Stimulated activated CD4-positive, alpha-beta T cell treated with anti-CD3 and anti-CD28 coated beads, Interleukin-4, amount 100 ng/mL, for 4 hours (primary cell): Measurements from ENCODE around the gene DEPDC5.

Experiments
- DNase-seq, 2 experiments: peaks; one replicate each; pipeline ENCODE4 v3.0.0-alpha.2; 2020

The DEPDC5 gene

DNA sequence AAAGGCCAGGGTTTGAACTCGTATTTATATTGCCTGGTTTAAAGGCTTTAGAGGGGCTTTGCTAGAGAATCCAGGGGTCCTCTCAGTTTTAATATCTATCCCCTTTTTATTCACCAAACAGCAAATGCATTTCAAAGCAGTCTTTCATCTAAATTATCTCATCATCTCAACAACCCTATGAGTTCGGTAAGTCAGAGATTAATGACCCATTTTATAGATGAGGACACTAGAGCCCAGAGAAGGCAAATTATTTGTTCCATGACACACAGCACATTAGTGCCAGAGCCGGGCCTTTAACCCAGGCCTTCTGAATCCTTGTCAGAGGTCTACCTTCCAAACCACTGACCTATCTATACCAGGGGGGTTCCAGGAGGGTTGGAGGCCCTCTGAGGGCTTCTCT, 173.7 kb downstream of the DEPDC5 start:
- DNase-seq, result no peak

DNA sequence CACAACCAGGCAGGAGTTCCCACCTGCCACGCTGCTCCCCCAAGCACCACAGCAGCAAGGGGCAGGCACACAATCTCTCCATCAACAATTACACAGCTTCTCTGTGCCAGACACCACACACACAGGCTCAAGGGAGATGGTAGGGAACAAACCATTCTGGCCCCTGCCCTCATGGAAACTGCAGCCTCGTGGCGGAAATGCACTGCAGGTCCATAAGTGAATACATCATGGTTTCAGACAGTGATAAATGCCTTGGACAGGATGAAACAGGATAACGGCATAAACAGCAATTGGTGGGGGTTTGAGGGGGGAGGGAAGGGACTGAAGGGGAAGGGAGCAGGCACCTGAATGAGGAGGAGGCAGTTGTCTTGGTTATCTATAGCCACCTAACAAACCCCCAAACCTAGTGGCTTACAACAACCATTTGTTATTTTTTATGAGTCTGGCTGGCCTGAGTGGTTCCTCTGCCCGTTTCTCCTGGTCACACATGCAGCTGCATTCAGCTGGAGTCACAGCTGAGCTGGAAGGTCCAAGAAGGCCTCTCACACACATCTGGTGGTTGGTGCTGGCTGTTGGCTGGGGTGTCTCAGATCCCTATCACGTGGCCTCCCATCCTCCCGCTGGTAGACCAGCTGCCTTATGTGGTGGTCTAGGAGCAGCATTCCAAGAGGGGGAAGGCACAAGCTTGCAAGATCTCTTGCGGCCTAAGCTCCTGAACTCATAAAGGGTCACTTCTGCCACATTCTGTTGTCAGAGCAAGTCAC, 175.5 kb downstream of the DEPDC5 start:
- DNase-seq, result no peak

DNA sequence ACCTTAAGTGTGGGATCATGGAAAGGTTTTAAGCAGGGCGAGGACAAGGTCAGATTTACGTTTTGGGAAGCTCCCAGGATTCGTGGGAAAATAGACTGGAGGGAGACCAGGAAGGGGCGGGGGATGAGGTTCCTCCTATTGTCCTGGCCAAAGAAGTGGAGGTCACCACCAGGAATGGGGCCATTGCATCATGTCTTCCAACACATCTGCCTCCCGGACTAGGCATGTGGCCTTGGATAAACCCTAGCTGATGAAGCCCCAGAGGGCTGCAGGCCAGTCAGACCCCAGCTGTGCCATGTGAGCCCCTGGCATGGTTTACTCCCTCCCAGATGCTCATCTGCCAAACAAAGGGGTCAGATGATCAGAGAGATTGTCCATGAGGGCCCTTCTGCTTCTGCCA, 179.0 kb downstream of the DEPDC5 start:
- no peak for DNase-seq

DNA sequence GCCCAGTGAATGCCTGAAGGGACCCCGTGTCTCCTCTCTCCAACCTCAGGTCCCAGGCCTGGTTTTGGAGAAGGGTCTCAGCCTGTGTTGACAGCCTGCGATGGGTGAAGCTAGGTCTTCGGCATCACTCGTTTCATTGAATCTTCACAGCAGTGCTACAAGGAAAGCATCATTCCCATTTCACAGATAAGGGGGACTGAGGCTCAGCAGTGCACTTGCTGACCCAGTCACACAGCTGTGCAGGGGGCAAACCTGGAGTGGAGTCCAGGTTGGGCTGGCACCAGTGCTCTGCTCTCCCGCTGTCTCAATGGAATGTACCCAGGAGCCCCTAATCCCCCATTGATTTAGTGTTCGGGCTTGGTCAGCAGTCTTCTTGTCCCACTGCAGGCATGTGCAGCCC, 179.6 kb downstream of the DEPDC5 start:
- DNase-seq, result no peak

DNA sequence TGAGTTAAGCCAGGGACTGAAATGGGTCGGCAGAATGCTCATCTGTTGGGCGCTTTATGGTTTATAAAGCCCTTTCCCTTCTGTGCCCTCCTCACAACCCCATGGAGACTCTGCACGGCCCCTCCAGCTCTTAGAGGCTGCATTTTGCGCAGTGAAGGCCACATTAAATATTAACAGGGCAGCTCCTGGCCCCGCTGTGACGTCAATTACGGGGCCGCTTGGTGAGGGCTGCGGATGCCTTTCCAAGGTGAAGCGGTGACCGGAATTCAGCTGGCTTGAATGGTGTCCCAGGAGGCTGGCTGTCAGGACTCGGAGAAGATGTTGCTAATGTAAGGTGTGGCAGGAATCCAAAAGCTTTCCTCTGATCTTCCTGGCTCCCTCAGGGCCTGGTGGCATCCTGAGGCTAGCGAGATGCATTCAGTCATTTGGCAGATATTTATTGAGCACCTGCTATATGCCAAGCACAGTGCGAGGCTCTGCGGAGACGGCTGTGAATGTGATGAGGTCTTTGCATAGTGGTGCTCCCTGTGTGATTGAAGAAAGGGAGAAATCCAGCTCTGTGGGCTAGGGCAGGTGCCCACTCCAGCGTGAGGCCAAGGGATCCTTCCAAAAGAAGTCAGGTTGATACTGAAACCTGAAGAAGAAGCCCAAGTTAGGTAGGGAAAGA, 180.1 kb downstream of the DEPDC5 start:
- DNase-seq, result no peak

DNA sequence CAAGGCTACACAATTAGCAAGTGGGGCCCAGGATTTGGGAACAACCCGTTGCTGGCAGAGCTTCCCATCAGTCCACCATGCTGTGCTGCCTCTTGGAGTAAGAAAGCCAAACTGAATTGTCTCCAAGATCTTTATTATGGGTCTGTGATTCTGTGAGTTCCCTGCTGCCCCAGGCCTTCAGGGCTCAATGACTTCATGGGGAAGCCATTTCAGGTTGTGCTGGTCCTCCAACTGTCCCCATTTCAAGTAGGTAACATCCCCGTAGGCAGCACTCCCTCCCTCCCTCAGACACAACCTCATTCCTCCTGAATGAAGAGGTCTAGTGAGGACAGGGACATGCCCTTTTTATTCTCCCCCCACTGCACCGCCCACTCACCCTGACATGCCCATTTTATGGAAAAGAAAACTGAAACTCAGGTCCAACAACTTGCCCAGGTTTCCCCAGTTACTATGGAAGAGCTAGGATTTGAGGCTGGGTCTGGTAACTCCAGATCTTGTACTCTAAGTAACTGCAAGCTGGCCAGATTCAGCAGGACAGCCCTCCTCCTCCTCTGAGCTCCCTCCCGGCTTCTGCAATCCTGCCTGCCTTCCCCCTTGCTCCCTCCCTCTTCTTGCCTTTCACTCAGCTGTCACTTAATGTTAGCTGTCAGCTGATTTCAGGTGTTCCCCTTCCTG, 182.3 kb downstream of the DEPDC5 start:
- DNase-seq, result no peak

DNA sequence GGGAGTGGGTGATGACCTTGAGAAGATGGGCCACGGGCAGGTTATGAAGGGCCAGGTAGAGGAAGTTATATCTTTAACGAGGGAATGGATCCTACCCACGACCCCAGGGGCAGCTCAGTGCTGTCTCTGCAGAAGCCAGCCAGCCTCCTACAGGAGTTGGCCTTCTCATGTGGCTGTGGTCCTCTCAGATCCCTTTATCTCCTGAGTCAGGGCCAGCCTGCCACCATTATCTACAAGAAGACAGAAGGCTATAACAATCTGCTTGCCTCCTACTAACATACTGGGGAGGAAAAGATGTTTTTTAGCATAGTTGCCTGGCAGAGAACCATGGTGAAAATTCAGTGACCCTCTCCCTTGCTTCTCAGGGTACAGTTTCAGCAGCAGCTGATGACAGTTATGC, 183.5 kb downstream of the DEPDC5 start:
- DNase-seq, result no peak

DNA sequence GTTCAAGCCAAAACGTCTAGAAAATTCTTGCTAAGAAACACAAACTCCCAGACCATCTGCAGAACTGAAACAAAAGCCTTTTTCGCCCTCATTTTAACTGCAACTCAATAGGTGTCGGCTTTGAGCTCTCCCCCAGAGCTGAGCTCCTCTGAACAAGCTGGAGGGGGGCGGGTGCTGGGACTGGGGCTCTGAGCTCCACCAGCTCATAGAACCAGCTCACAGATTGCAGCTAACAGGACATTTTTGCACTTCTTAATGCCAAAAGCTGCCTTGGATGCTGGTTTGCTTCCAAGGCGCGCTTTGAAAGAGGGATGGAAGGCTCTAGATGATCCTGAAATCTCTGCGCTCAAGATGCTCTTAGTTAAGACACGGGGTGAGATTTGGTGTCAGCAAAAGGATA, 184.5 kb downstream of the DEPDC5 start:
- DNase-seq, result no peak

DNA sequence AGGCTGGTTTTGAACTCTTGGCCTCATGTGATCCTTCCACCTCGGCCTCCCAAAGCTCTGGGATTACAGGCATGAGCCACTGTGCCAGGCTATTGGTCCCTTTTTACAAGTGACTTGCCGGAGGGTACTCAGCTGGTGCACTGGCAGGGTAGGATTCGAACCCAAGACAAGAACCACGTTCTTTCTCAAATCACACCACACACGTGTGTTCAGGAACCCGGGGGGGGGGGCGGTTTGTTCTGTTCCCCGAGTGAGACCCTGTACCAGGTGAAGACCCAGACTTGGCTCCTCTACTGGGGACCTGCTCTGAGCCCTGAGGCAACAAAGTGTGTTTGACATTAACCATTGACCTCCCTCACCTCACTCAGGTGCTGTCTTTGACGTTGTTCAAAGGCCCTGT, 186.7 kb downstream of the DEPDC5 start:
- no peak for DNase-seq

DNA sequence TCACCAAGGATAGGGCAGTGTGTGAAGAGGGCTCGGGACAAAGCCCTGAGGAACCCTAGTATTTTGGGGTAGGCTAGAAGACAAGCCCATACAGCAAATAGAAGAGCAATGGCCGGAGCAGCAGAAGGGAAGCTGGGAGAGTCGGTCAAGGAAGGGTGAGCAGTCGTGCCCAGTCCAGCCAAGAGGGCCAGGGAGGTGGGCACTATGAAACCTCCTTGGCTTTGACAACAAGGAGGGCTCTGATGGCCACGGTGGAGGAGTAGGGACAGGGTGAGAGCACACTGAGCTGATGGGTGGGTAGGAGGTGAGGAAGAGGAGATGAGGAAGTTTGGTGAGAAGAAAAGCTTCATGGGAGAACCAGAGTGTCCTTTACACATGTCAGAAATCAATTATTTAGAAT, 188.3 kb downstream of the DEPDC5 start:
- DNase-seq, result no peak

DNA sequence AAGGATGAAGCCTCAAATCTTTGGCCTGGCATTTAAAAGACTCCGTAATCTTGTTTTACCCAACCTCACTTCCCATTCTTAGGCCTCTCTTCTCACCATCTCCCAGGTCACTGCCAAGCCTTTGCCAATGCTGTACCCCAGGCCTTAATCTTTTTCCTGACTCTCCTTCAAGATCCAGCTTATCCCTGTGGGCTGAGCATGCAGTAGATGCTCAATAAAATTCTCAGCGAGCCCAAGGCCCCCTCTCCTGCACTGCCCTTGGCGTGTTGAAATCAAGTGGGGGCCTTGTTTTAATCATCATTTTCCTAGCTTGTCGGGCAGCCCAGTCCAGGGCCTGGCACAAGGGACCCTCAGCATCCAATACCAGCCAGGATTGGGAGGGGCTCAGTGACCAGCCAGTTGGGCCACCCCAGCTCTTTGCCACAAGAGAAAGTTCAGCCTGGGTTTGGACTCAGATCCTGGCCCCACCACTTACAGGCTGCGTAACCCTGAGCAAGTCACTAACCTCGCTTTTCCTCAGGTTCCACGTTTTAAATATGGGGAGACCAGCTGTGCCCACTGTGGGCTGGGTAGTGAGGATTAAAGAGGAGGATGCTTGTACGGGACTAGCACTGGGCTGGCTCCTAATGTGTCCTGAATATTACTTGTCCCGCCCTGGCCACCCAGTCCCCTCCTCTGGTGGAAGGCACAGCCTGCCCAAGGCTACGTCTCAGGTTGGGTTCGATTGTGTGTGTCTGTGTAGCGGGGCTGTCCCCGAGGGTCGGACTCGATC, 189.6 kb downstream of the DEPDC5 start:
- no peak for DNase-seq

DNA sequence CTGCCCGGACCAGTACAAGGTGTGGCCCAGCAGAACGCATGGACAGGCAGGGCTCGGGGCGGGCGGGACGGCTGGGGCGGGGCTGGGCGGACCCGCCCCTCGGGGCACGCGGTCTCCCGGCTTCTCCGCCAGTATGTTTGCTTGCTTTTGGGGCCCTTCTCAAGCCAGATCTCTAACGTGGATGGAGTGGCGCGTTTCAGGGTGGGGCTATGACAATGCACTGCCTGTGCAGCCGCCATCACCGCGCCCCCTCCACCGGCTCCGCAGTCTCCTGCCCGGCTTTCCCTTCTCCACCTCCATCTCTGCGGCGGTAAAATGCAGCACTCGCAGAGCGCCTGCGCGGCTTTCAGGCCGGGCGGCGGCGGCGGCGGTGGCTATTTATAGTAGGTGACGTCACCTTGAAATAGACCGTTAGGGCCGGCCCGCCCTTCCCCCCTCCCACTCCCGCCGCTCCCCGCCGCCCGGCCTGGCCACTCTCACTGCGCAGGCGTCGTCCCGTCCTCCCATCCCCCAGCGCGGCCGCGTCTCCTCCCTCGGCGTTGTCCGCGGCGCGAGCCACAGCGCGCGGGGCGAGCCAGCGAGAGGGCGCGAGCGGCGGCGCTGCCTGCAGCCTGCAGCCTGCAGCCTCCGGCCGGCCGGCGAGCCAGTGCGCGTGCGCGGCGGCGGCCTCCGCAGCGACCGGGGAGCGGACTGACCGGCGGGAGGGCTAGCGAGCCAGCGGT, 190.3 kb downstream of the DEPDC5 start, which contains the start of gene YWHAH:
Gene YWHAH, plus strand, starts transcription at position 558 of the 722 bp plus-strand sequence. CDS start 199 bp downstream, outside the sequence.
- DNase-seq, result peak; percentile 86 to 92

DNA sequence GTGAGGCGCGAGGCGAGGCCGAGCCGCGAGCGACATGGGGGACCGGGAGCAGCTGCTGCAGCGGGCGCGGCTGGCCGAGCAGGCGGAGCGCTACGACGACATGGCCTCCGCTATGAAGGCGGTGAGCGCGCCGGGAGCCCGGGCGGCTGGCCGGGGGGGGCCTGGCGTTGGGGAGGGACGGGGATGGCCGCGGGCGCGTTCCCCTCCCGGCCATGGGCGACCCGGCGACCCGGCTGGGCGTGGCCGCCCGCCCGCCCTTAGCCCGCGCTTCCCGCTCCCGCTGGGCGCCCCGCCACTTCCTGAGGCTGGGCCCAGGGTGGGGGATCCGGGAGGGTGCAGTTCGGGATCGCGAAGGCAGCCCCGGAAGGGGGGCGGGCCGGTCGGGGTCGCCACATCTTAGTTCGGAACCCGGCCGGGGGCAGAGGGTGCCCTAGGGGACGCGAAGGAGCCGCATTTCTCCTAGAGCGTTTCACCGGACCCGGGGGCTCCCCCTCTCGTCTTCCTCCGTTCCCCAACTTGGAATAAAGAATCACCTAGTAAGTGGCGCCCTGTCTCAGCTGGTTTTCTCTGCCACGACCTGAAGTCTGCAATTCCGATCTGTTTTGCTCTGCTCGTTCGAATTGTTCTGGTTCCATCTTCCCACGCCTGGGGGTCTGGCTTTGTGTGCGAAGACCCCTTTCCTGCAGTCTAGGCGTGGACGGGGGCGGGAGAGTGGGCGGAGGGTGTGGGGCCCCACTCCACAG, 191.1 kb downstream of the DEPDC5 start:
- peak; percentile 19 to 24 for DNase-seq

DNA sequence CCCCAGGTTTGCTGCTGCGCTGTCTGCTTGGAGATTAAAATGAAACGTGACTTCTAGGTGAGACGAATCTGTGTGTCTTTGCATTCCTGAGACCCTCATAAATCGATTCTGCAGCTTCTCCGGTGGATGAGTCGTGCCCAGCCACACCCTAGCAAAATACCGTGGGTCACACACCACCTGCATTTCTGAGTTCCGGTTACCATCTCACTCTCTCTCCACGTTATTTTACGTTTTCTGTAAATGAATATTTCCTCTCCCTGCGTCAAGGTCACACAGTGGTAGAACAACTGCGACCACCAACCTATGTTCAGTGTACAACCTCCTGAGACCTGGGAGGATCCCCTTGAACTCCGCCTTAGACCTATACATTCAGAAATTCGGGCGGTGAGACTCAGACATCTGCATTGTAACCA, 191.6 kb downstream of the DEPDC5 start:
- no peak for DNase-seq

DNA sequence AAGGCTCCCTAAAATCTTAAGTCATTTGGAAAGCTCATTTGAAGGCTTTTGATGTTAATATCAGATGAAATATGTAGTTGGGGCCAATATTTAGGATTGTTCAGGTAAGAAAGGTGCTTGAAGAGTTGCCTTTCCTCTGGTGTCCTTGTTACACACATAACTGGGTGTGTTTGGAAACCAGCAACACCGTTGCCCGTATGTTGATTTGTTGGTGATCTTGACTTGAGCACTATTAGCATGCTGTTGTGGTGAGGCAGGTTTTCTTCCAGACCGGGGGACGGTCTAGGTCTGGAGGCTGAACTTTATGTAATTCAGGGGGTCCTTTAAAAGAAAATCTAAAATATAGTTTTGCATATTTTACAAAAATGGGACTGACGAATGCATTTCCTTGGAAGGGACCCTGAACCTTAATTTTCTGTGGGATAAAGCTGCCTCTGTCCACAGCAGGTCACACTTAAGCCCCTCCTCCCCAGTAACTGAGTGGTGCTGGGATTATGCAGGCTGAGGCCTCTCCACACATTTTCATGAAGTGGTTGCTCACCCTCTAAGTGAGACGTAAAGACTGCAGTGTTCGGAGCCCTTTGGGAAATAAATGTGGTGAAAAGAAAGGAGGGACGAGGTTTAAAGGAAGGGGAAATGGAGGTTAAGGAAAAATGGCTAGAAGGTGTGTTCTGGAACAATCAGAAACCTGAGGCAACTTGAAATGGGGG, 192.3 kb downstream of the DEPDC5 start:
- DNase-seq, result no peak

DNA sequence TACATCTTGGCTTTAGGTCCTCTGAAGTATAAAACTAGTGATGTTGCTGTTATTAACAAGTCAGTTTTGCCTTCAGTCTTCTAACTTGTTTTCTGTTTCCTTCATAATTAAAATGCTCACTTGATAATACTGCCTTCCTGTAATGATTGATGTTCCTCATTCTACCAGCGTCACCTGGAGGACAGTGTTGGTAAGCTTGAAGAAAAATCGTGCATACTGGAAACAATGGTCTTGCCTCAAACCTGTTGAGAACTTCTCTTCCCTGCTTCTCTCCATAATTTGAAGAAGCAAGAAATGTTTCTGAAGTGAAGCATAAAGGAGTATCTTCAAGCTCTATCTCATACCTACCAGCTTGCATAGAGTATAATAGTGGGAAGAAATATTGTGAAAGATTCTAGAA, 193.5 kb downstream of the DEPDC5 start:
- peak in 1 of 2 experiments; percentile 17 for DNase-seq

DNA sequence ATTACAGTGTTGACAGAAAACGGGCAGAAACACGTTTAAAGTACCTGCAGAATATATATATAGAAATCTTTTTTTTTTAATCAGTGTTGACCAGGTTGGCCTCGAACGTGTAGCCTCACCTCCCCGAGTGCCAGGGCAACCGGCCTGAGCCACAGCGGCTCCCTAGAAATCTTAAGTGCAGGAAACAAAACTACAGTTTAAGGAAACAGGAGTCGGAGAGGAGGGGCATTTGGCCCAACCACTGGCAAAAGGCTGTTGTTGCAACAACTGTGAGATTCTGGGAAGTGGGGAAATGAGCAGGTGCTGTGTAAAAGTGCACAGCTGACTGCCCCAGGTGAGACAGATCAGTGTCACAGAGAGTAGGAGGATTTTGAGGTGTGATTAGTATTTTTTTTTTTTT, 194.2 kb downstream of the DEPDC5 start:
- DNase-seq, result no peak

DNA sequence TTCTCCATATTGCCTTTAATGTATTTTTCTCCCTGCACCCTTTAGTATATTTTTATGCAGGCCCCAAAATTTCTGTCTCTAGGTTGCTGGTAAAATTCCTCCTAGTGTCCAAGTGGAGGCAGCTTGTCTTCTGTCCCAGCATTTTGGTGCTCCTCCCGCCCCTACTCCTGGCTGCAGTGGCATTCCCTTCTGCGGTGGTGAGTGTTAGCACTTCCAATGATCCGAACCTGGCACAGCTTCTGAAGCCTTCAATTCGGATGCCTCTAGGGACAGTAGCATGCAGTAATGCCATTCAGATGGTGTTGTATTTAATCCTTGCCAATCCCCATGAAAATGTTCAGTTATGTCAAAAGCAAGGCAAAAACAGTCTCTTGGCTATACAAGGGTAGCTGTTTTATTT, 196.4 kb downstream of the DEPDC5 start:
- DNase-seq, result no peak

DNA sequence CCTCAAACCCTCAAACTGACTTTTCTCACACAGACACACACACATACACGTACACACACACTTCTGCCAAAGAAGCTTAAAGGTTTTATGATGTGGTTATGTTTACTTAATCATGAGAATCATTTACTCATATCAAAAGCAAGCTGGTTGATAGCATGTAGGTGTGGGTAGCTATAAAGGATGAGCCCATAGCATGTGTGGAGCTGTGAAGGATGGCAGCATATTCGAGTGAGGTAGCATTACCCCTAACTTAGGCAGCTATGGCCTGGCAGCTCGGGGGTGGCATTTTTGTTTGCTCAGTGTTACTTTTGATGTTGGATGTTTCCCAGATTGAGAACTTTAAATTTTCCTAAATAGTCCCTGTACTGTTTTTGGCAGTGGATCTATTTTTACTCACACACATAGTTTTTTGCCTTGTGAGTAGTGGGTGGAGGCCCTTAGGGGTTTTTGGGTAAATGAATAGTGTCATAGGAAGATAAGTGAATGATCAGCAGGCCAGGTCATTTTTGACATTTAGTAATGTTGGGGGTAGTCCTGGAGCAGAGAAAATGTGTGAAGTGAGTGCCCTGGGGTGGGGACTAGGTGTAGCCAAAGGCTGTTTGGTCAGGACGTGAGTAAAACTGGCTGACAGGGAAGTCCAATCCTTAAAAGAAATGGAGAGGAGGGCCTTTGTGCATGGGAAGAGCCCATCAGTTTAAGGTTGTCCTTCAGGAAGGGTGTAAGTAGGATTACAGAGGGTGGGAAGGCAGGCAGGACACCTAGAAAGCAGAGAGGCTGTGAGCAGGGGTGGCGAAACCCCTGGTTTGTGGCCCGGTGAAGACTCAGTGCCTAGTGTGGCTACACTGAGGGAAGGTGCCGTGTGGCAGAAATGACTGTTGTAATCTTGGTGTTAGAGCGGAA, 197.6 kb downstream of the DEPDC5 start:
- no peak for DNase-seq

DNA sequence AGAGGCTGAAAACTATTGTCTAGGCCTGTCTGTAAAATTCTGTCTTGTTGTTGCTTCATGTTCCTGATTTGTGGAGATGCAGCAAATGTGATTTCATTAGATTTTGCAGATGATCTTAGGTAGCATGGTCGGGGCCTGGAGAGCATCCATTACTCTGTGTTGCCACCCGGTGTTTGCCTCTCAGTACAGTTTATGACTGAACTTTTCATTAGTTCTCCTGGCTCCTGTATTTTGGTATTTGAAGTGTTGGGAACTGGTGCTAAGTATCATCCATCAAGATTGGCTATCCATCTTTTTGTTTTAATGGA, 198.2 kb downstream of the DEPDC5 start:
- DNase-seq, result no peak
